GM03348 (cell line): Measurements from ENCODE around the gene DCAF10.
A peak's percentile ranks its signal among the peaks of the same experiment; 100 is the strongest.
"Not testable (repeated sequence)": the region's sequence is repeated elsewhere in the genome, so short reads cannot be mapped to it uniquely, and the experiment has no call there.

ENCODE experiments used
- DNase-seq: peaks from one replicate; pipeline ENCODE4 v3.0.0; 2012; ENCODE audit warnings: low spot score

The DCAF10 gene

GRCh38 chr9:37870081-37870798 is 69.6 kb downstream of the DCAF10 start:
- DNase-seq, result no peak

- no peak for DNase-seq
Observed at GRCh38 chr9:37870799-37871176, 70.2 kb downstream of the DCAF10 start.

- DNase-seq, result no peak
Observed at GRCh38 chr9:37873955-37874354, 73.4 kb downstream of the DCAF10 start.

GRCh38 chr9:37876376-37876775 is 75.8 kb downstream of the DCAF10 start:
- DNase-seq, result no peak

- no peak for DNase-seq
Observed at GRCh38 chr9:37880916-37881479, 80.4 kb downstream of the DCAF10 start.

GRCh38 chr9:37887977-37888583 is 87.5 kb downstream of the DCAF10 start:
- not testable (repeated sequence) for DNase-seq

- DNase-seq, result no peak
Observed at GRCh38 chr9:37889536-37889935, 88.9 kb downstream of the DCAF10 start.

GRCh38 chr9:37891042-37891441 is 90.4 kb downstream of the DCAF10 start:
- DNase-seq, result not testable (repeated sequence)

GRCh38 chr9:37892063-37892462 is 91.5 kb downstream of the DCAF10 start:
- DNase-seq, result no peak

- no peak for DNase-seq
Observed at GRCh38 chr9:37897665-37898064, 97.1 kb downstream of the DCAF10 start.

GRCh38 chr9:37899041-37899440 is 98.4 kb downstream of the DCAF10 start:
- peak; percentile 71 for DNase-seq

- no peak for DNase-seq
Observed at GRCh38 chr9:37902131-37902530, 101.5 kb downstream of the DCAF10 start.

- DNase-seq, result peak; percentile 46
Observed at GRCh38 chr9:37902796-37903646, 102.4 kb downstream of the DCAF10 start.

GRCh38 chr9:37903647-37904444 is 103.2 kb downstream of the DCAF10 start, which contains the start of gene SLC25A51:
TSS of gene SLC25A51 (minus strand) at chr9:37904127. CDS start at chr9:37888550, 15,577 bp downstream.
- DNase-seq, result peak; percentile 97

- peak; percentile 49 for DNase-seq
Observed at GRCh38 chr9:37904445-37905130, 104.0 kb downstream of the DCAF10 start.

GRCh38 chr9:37905131-37905505 is 104.5 kb downstream of the DCAF10 start:
- DNase-seq, result no peak

GRCh38 chr9:37905776-37906175 is 105.2 kb downstream of the DCAF10 start:
- no peak for DNase-seq

- no peak for DNase-seq
Observed at GRCh38 chr9:37906312-37907239, 106.0 kb downstream of the DCAF10 start.

- no peak for DNase-seq
Observed at GRCh38 chr9:37908283-37908682, 107.7 kb downstream of the DCAF10 start.

- peak; percentile 59 for DNase-seq
Observed at GRCh38 chr9:37908698-37909186, 108.1 kb downstream of the DCAF10 start.
